Ectodermal cell (in vitro differentiated cells): ENCODE results near the gene NGEF.

Experiments
- H3K27ac ChIP-seq: 2 replicates; pipeline ENCODE4 v1.7.0; 2013; ENCODE audit warnings: mild to moderate bottlenecking, low read depth, low read length; ENCODE audit not compliant: insufficient read depth, poor library complexity, severe bottlenecking
- H3K27me3 ChIP-seq: 2 replicates; pipeline ENCODE4 v1.7.0; 2013; ENCODE audit warnings: mild to moderate bottlenecking, low read length; ENCODE audit not compliant: insufficient read depth, control insufficient read depth, poor library complexity, severe bottlenecking
- H3K36me3 ChIP-seq: one replicate; pipeline ENCODE4 v1.7.0; 2013; ENCODE audit warnings: low read length; ENCODE audit not compliant: control insufficient read depth, insufficient read depth
- H3K4me1 ChIP-seq: one replicate; pipeline ENCODE4 v1.7.0; 2013; ENCODE audit warnings: low read length; ENCODE audit not compliant: control insufficient read depth, insufficient read depth
- H3K4me3 ChIP-seq: 2 replicates; pipeline ENCODE4 v1.7.0; 2013; ENCODE audit warnings: low read depth, low read length, control low read depth; ENCODE audit not compliant: insufficient read depth
- H3K9me3 ChIP-seq: 2 replicates; pipeline ENCODE4 v1.7.0; 2013; ENCODE audit warnings: mild to moderate bottlenecking, low read length, moderate library complexity; ENCODE audit not compliant: control insufficient read depth
- WGBS, 2 experiments: methylation state at CpG; one replicate each; pipeline ENCODE4 v1.1.7; 2013; ENCODE audit warnings: missing lambda C conversion rate in 2 of 2; 5-methylcytosine and 5-hydroxymethylcytosine counted together

The NGEF gene

GRCh38 chr2:232839411-232840079 is 173.5 kb downstream of the NGEF start:
- Histone ChIP-seq H3K27ac (no peak overlapping the region), H3K36me3 (peaks cover 26% of the 10 kb centered on the region), H3K4me1 (no peaks in the 10 kb centered on the region), H3K27me3 (no peaks in the 10 kb centered on the region), H3K4me3 (no peak overlapping the region), H3K9me3 (no peaks in the 10 kb centered on the region)
- 98% methylated on average over 9 of the region's 9 CpGs for WGBS, 2 experiments

DNA sequence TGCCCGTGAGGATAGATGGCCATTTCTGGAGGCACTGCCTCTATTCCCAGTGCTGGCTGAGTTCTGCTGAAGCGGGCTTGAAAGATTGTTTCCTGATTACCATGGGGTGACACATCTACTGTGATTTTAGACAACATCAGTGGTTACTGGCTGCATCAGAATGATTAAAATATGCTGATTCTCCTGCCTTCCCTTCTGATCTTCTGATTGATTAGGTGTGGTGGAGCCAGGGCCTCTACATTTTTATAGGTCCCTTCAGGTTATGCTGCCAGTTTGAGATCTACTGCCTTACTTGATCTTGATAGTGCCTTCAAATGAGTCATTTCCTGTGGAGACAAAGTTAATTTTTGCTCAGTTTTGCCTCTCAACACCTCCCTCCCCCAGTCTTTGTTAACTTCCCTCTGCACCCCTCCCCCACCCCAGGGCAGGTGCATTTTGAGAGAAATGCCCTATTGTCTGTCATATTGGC is 174.6 kb downstream of the NGEF start:
- Histone ChIP-seq H3K27ac (no peak overlapping the region), H3K4me1 (no peaks in the 10 kb centered on the region), H3K27me3 (no peaks in the 10 kb centered on the region), H3K9me3 (no peaks in the 10 kb centered on the region), H3K36me3 (peaks cover 18% of the 10 kb centered on the region), H3K4me3 (no peak overlapping the region)
- WGBS, 2 experiments, result 94 to 96% methylated on average over 2 of the region's 2 CpGs

DNA sequence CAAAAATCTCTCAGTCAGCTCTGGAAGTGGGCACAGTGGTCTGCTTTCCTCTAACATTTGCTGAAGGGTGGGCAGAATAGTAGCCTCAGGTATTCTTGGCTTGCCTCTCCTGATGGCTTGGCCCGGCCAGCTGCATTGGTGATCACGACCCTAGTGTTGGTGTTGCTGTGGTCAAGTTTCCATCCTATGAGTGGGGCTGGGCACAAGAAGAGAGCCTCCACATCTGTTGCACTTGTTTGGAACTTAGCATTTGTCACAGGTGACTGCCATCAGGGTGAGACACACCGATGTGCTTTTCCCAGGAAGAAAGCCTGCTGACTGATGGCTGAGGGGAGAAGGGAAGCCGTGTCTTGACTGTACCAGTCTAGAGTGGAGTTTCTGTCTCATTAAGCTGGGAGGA is 176.1 kb downstream of the NGEF start:
- no peaks in the 10 kb centered on the region for H3K4me1 ChIP-seq
- peaks cover 22% of the 10 kb centered on the region for H3K36me3 ChIP-seq
- no peaks in the 10 kb centered on the region for H3K27me3 ChIP-seq
- H3K4me3 ChIP-seq, result no peak overlapping the region
- 94 to 95% methylated on average over 4 of the region's 4 CpGs for WGBS, 2 experiments
- H3K9me3 ChIP-seq, result no peaks in the 10 kb centered on the region
- H3K27ac ChIP-seq, result no peak overlapping the region

DNA sequence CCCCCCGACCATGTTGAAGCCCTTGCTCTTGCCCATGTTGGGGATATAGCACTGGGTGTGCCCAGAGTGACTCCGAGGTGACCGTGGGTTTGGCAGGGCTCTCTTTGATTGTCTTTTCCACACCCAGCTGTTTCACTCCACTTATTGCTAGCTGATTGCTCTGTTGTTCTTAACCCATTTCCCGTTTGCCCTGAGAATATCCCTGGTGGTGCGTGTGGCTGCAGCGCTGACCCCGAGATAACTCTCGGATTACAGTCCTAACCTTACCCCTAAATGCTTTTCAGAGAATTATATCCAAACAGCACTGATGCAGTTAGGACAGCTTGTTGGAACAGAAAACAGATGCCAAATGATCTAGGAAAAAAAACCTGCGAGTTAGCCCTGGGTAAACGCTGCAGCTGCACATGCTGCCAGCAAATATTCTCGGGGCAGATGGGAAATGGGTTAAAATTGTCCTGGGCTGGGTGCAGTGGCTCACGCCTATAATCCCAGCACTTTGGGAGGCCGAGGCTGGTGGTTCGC is 177.3 kb downstream of the NGEF start:
- Histone ChIP-seq H3K4me1 (no peaks in the 10 kb centered on the region), H3K27ac (no peak overlapping the region), H3K4me3 (no peak overlapping the region), H3K27me3 (no peaks in the 10 kb centered on the region), H3K36me3 (peaks cover 19% of the 10 kb centered on the region), H3K9me3 (no peaks in the 10 kb centered on the region)
- 93 to 95% methylated on average over 14 of the region's 14 CpGs for WGBS, 2 experiments

DNA sequence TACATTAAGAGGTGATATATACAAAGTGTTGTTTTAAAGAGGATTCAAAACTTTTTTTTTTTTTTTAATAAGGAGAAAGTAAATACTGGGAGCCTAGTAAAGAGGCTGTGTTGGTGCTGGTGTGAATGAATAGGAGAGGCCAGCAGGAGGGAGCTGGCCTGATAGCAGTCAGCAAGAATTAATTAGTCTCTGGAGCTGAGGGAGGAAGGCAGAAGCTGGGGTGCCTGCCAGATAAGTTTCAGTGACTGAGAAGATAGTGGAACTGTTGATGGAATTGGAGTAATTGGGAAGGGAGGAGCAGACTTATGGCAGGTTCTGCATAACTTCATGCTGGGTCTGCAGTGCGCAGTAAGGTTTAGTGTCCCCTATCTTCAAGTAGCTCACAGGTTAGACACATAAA is 179.2 kb downstream of the NGEF start:
- H3K4me3 ChIP-seq, result no peak overlapping the region
- no peaks in the 10 kb centered on the region for H3K27me3 ChIP-seq
- H3K9me3 ChIP-seq, result no peaks in the 10 kb centered on the region
- no peaks in the 10 kb centered on the region for H3K4me1 ChIP-seq
- 90 to 100% methylated on average over 1 of the region's 1 CpG for WGBS, 2 experiments
- peaks cover 22% of the 10 kb centered on the region for H3K36me3 ChIP-seq
- no peak overlapping the region for H3K27ac ChIP-seq

- Histone ChIP-seq H3K27ac (no peak overlapping the region), H3K27me3 (no peaks in the 10 kb centered on the region), H3K4me1 (no peaks in the 10 kb centered on the region), H3K4me3 (no peak overlapping the region), H3K36me3 (peaks cover 16% of the 10 kb centered on the region), H3K9me3 (no peaks in the 10 kb centered on the region)
- WGBS, 2 experiments, result 94 to 95% methylated on average over 2 to 3 of the region's 3 CpGs
These were observed 181.6 kb downstream of the NGEF start for GRCh38 chr2:232831496-232831895.

DNA sequence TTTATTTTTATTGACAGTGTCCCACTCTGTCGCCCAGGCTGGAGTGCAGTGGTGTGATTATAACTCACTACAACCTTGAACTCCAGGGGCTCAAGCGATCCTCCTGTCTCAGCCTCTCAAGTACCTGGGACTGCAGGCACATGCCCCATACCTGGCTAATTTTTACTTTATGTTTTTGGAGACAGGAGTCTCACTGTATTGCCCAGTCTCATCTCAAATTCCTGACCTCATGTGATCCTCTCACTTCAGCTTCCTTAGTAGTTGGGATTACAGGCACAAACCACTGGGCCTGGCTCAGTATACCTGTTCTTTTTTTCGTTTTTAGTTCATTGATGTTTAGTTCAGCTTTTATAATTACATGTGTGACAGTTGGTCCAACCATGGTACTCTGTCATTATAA is 183.1 kb downstream of the NGEF start:
- peaks cover 13% of the 10 kb centered on the region for H3K36me3 ChIP-seq
- no peak overlapping the region for H3K4me3 ChIP-seq
- WGBS, 2 experiments, result 92 to 95% methylated on average over 2 to 3 of the region's 3 CpGs
- H3K9me3 ChIP-seq, result no peaks in the 10 kb centered on the region
- H3K27me3 ChIP-seq, result no peaks in the 10 kb centered on the region
- H3K4me1 ChIP-seq, result no peaks in the 10 kb centered on the region
- no peak overlapping the region for H3K27ac ChIP-seq
